Vagina (tissue), 2 donors: ENCODE results near the gene MFSD12. TPM values are rescaled to one million over a fixed set of nuclear protein-coding genes. Genes with fewer than 3 reads are reported as not detected.

Source experiments
- DNase-seq, 2 donors: peaks; one replicate each; pipeline ENCODE4 v3.0.0-alpha.2; 2017; ENCODE audit errors: extremely low spot score in 2 of 2
- H3K27ac ChIP-seq: fragments of 200-600 bp; sonication (generic); one replicate; pipeline ENCODE4 v1.5.1; 2019
- H3K27me3 ChIP-seq: fragments of 200-600 bp; sonication (generic); one replicate; pipeline ENCODE4 v1.5.1; 2019
- H3K36me3 ChIP-seq, 2 donors: fragments of 200-600 bp; sonication (generic); one replicate each; pipeline ENCODE4 v1.5.1; 2017 to 2019
- H3K4me1 ChIP-seq: fragments of 200-600 bp; sonication (generic); one replicate; pipeline ENCODE4 v1.5.1; 2019
- H3K4me3 ChIP-seq, 2 donors: fragments of 200-600 bp; sonication (generic); 1 replicate in 1 of 2; 2 replicates in 1 of 2; pipeline ENCODE4 v1.5.1; 2016 to 2019
- H3K9me3 ChIP-seq: fragments of 200-600 bp; sonication (generic); one replicate; pipeline ENCODE4 v1.5.1; 2019
- POLR2A ChIP-seq, 2 donors: fragments of 450-650 bp; IDR thresholded peaks; one replicate each; pipeline ENCODE4 v1.6.1; 2017; ENCODE audit warnings: antibody characterized with exemption in 2 of 2, mild to moderate bottlenecking in 2 of 2, moderate library complexity in 2 of 2
- POLR2AphosphoS5 ChIP-seq, 2 donors: sonication (generic); formaldehyde crosslinking; IDR thresholded peaks; one replicate each; pipeline ENCODE4 v1.9.0; 2017; ENCODE audit warnings: antibody characterized with exemption in 2 of 2, mild to moderate bottlenecking in 2 of 2, low read depth in 1 of 2; ENCODE audit not compliant: insufficient read depth in 1 of 2
- intact Hi-C: fragments of 100-400 bp; cut with DNase I; formaldehyde crosslinking; loops from one replicate; pipeline ENCODE4 v1.15.1; 2023
- total RNA-seq: library from RNA; depleted of rRNA; stranded (reverse); fragments of >200 nt; gene quantifications from one replicate; pipeline ENCODE4 v1.2.3, GENCODE V29; 2016
- TF ChIP-seq, protein P1 (sequence below), 3 experiments: fragments of 450-650 bp in 2 of 3; fragments of 200-600 bp in 1 of 3; sonication (generic) in 1 of 3; IDR thresholded peaks; one replicate each; pipeline ENCODE4 v1.5.1; 2017 to 2019; ENCODE audit warnings: antibody characterized with exemption in 3 of 3, mild to moderate bottlenecking in 2 of 3, moderate library complexity in 2 of 3

Gene MFSD12
- total RNA-seq: 48.4 TPM

- intact Hi-C loops: no loop called here
- peak within 1 kb of the TSS; percentile 91 for H3K27ac ChIP-seq
- no peak for DNase-seq
- H3K27me3 ChIP-seq: no peaks in the 10 kb centered on the region
- H3K36me3 ChIP-seq: no peaks in the 10 kb centered on the region
- TF ChIP-seq, protein P1, sequence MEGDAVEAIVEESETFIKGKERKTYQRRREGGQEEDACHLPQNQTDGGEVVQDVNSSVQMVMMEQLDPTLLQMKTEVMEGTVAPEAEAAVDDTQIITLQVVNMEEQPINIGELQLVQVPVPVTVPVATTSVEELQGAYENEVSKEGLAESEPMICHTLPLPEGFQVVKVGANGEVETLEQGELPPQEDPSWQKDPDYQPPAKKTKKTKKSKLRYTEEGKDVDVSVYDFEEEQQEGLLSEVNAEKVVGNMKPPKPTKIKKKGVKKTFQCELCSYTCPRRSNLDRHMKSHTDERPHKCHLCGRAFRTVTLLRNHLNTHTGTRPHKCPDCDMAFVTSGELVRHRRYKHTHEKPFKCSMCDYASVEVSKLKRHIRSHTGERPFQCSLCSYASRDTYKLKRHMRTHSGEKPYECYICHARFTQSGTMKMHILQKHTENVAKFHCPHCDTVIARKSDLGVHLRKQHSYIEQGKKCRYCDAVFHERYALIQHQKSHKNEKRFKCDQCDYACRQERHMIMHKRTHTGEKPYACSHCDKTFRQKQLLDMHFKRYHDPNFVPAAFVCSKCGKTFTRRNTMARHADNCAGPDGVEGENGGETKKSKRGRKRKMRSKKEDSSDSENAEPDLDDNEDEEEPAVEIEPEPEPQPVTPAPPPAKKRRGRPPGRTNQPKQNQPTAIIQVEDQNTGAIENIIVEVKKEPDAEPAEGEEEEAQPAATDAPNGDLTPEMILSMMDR (IDR thresholded peaks at IDR 0.05): no peak
- TF ChIP-seq POLR2A (IDR thresholded peaks at IDR 0.05) (peak in 1 of 2 donors; percentile 65), POLR2AphosphoS5 (IDR thresholded peaks at IDR 0.05; ENCODE audit: insufficient read depth in 1 of 2, low read depth in 1 of 2) (peak; percentile 48 to 87)
- H3K9me3 ChIP-seq: no peaks in the 10 kb centered on the region
- peaks cover 46% of the 10 kb centered on the region for H3K4me1 ChIP-seq
- H3K4me3 ChIP-seq: peak within 1 kb of the TSS; percentile 63 to 99
Observed at GRCh38 chr19:3557461-3558248, at the start of gene MFSD12. Gene MFSD12, minus strand, starts transcription at chr19:3557586. Its CDS starts 183 bp downstream, at chr19:3557403.

GRCh38 chr19:3606690-3607289, 49.4 kb upstream of the MFSD12 start, which contains the start of gene TBXA2R:
Gene TBXA2R, minus strand, starts transcription at chr19:3606875. Its CDS starts 6,241 bp downstream, at chr19:3600634.
- Histone ChIP-seq H3K9me3 (no peaks in the 10 kb centered on the region), H3K36me3 (peaks cover 0 to 12% of the 10 kb centered on the region in 2 donors), H3K4me1 (peaks cover 55% of the 10 kb centered on the region), H3K27ac (peak within 1 kb of the TSS; percentile 80), H3K4me3 (peak within 1 kb of the TSS; percentile 49 to 62), H3K27me3 (no peaks in the 10 kb centered on the region)
- DNase-seq: no peak
- peak in 1 of 2 donors; percentile 35 for TF ChIP-seq POLR2A (IDR thresholded peaks at IDR 0.05)
- peak in 1 of 2 donors; percentile 89 for TF ChIP-seq POLR2AphosphoS5 (IDR thresholded peaks at IDR 0.05; ENCODE audit: insufficient read depth in 1 of 2, low read depth in 1 of 2)
- TF ChIP-seq, protein P1 (IDR thresholded peaks at IDR 0.05): no peak
- intact Hi-C loops: no loop called here

DNA sequence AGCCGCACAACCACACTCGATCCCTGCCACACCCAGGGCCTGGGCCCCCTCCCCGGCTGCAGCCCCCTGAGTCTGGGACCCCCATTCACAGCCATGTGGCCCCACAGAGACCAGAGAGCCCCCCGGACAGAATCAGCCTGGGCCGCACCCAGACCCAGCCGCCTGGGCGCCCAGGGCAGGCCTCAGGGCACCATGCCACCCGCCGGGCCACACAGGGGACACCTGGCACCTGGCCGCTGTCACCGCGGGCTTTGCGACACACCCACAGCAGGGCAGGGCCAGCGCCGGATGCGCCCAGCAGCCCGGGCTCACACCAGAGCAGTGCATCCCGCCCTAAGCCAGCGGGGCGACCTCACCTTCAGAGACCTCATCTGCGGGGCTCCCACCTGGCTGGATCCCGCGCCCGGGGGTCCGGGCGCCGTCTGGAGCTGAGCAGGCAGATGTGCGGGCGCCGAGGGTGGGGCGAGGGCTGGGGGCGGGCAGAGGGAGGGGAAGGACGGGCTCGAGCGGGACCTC, 48.8 kb upstream of the MFSD12 start:
- peaks cover 55% of the 10 kb centered on the region for H3K4me1 ChIP-seq
- intact Hi-C loops: no loop called here

GRCh38 chr19:3605770-3606169, 48.4 kb upstream of the MFSD12 start:
- Histone ChIP-seq H3K4me1 (peaks cover 55% of the 10 kb centered on the region), H3K36me3 (peaks cover 0 to 2% of the 10 kb centered on the region in 2 donors), H3K4me3 (peak overlapping the region; percentile 49 to 62), H3K9me3 (no peaks in the 10 kb centered on the region), H3K27me3 (no peaks in the 10 kb centered on the region), H3K27ac (peak overlapping the region; percentile 80)
- no peak for DNase-seq
- intact Hi-C loops: no loop called here
- TF ChIP-seq POLR2A (IDR thresholded peaks at IDR 0.05): no peak
- no peak for TF ChIP-seq POLR2AphosphoS5 (IDR thresholded peaks at IDR 0.05; ENCODE audit: insufficient read depth in 1 of 2, low read depth in 1 of 2)
- TF ChIP-seq, protein P1 (IDR thresholded peaks at IDR 0.05): no peak

More for the DNA sequence above, 48.8 kb upstream of the MFSD12 start:
- Histone ChIP-seq H3K27me3 (no peaks in the 10 kb centered on the region), H3K36me3 (peaks cover 0 to 6% of the 10 kb centered on the region in 2 donors), H3K9me3 (no peaks in the 10 kb centered on the region), H3K27ac (peak overlapping the region; percentile 80), H3K4me3 (peak overlapping the region; percentile 49 to 62)
- no peak for DNase-seq
- TF ChIP-seq POLR2AphosphoS5 (IDR thresholded peaks at IDR 0.05; ENCODE audit: insufficient read depth in 1 of 2, low read depth in 1 of 2) (no peak), POLR2A (IDR thresholded peaks at IDR 0.05) (no peak)
- TF ChIP-seq, protein P1 (IDR thresholded peaks at IDR 0.05): no peak
